Measurements from ENCODE around the gene PTCD3.

The PTCD3 gene

GRCh38 chr2:86124683-86125082 lies 18.6 kb downstream of the PTCD3 start:
- no peak for TF ChIP-seq CTCF (IDR thresholded peaks at IDR 0.05; ENCODE audit: control insufficient read depth, insufficient read depth, low read depth, low read length, missing control alignments)

GRCh38 chr2:86134709-86135108 lies 28.7 kb downstream of the PTCD3 start:
- DNase-seq (ENCODE audit: low read depth): no peak
- no peak overlapping the region for H3K4me3 ChIP-seq (ENCODE audit: control insufficient read depth, low read depth, low read length)
- no peak for TF ChIP-seq CTCF (IDR thresholded peaks at IDR 0.05; ENCODE audit: control insufficient read depth, insufficient read depth, low read depth, low read length, missing control alignments)

More at GRCh38 chr2:86124683-86125082, 18.6 kb downstream of the PTCD3 start:
- H3K4me3 ChIP-seq (ENCODE audit: control insufficient read depth, low read depth, low read length): no peak overlapping the region
- DNase-seq (ENCODE audit: low read depth): no peak

- no peak overlapping the region for H3K4me3 ChIP-seq (ENCODE audit: control insufficient read depth, low read depth, low read length)
- DNase-seq (ENCODE audit: low read depth): no peak
- TF ChIP-seq CTCF (IDR thresholded peaks at IDR 0.05; ENCODE audit: control insufficient read depth, insufficient read depth, low read depth, low read length, missing control alignments): no peak
Observed at GRCh38 chr2:86135653-86136052, 29.6 kb downstream of the PTCD3 start.

- DNase-seq (ENCODE audit: low read depth): no peak
Observed at GRCh38 chr2:86136141-86136540, 30.1 kb downstream of the PTCD3 start.

GRCh38 chr2:86138736-86139625 lies 32.9 kb downstream of the PTCD3 start:
- no peak for TF ChIP-seq CTCF (IDR thresholded peaks at IDR 0.05; ENCODE audit: control insufficient read depth, insufficient read depth, low read depth, low read length, missing control alignments)
- no peak for DNase-seq (ENCODE audit: low read depth)
- H3K4me3 ChIP-seq (ENCODE audit: control insufficient read depth, low read depth, low read length): no peak overlapping the region

More at GRCh38 chr2:86136141-86136540, 30.1 kb downstream of the PTCD3 start:
- H3K4me3 ChIP-seq (ENCODE audit: control insufficient read depth, low read depth, low read length): no peak overlapping the region
- no peak for TF ChIP-seq CTCF (IDR thresholded peaks at IDR 0.05; ENCODE audit: control insufficient read depth, insufficient read depth, low read depth, low read length, missing control alignments)

- no peak for TF ChIP-seq CTCF (IDR thresholded peaks at IDR 0.05; ENCODE audit: control insufficient read depth, insufficient read depth, low read depth, low read length, missing control alignments)
- no peak for DNase-seq (ENCODE audit: low read depth)
- no peak overlapping the region for H3K4me3 ChIP-seq (ENCODE audit: control insufficient read depth, low read depth, low read length)
Observed at GRCh38 chr2:86139981-86140380, 33.9 kb downstream of the PTCD3 start.

Measured in AG09309 (cell line).